Stomach (tissue), 9 donors: Measurements from ENCODE around the gene REN. TPM values are rescaled to one million over a fixed set of nuclear protein-coding genes. Genes with fewer than 3 reads are reported as not detected.

Experiments used
- DNase-seq, 2 donors: peaks; one replicate each; pipeline versions ENCODE4 v3.0.0 to v3.0.0-alpha.2; 2013 to 2019
- H3K27ac ChIP-seq, 5 donors: fragments of 200-600 bp in 4 of 5; sonication (generic) in 4 of 5; one replicate each; pipeline ENCODE4 v1.5.1; 2013 to 2019; ENCODE audit warnings: mild to moderate bottlenecking in 1 of 5, moderate library complexity in 1 of 5
- H3K27me3 ChIP-seq, 3 donors: fragments of 200-600 bp; sonication (generic); one replicate each; pipeline ENCODE4 v1.5.1; 2017 to 2019; ENCODE audit warnings: mixed run types in 1 of 3
- H3K36me3 ChIP-seq, 4 donors: fragments of 200-600 bp; sonication (generic); 1 replicate in 3 of 4; 2 replicates in 1 of 4; pipeline ENCODE4 v1.5.1; 2016 to 2019
- H3K4me1 ChIP-seq, 4 donors: fragments of 200-600 bp; sonication (generic); one replicate each; pipeline ENCODE4 v1.5.1; 2016 to 2019
- H3K4me3 ChIP-seq, 4 donors: fragments of 200-600 bp; sonication (generic) in 3 of 4; one replicate each; pipeline ENCODE4 v1.5.1; 2016 to 2019; ENCODE audit warnings: mild to moderate bottlenecking in 1 of 4
- H3K9me3 ChIP-seq, 4 donors: fragments of 200-600 bp; sonication (generic); one replicate each; pipeline ENCODE4 v1.5.1; 2016 to 2019
- CTCF ChIP-seq, 7 experiments: fragments of 450-650 bp in 4 of 7; fragments of 200-600 bp in 3 of 7; sonication (generic) in 3 of 7; IDR thresholded peaks; one replicate each; pipeline ENCODE4 v1.5.1; 2016 to 2019; ENCODE audit warnings: antibody characterized with exemption in 7 of 7, control low read depth in 2 of 7, mild to moderate bottlenecking in 1 of 7
- EP300 ChIP-seq: sonication (generic); formaldehyde crosslinking; IDR thresholded peaks from one replicate; pipeline ENCODE4 v1.6.1; 2017; ENCODE audit warnings: antibody characterized with exemption
- POLR2A ChIP-seq, 4 donors: fragments of 450-650 bp; IDR thresholded peaks; one replicate each; pipeline ENCODE4 v1.6.1; 2016; ENCODE audit warnings: antibody characterized with exemption in 4 of 4, control low read depth in 2 of 4, mild to moderate bottlenecking in 1 of 4, moderate library complexity in 1 of 4
- POLR2AphosphoS5 ChIP-seq, 3 donors: sonication (generic); formaldehyde crosslinking; IDR thresholded peaks; one replicate each; pipeline ENCODE4 v1.6.1; 2016; ENCODE audit warnings: antibody characterized with exemption in 3 of 3
- WGBS, 5 donors: extraction: QIAGEN DNeasy Blood & Tissue Kit in 3 of 5; methylation state at CpG; one replicate each; pipeline versions ENCODE4 v1.1.5 to v1.1.7; 2013 to 2018; 5-methylcytosine and 5-hydroxymethylcytosine counted together
- intact Hi-C: fragments of 100-400 bp; cut with DNase I; formaldehyde crosslinking; loops from one replicate; pipeline ENCODE4 v1.15.1; 2023; ENCODE audit warnings: low total_unique reads
- polyA plus RNA-seq, 3 donors: library from polyadenylated mRNA; stranded (reverse); fragments of 200-250 nt; gene quantifications; one replicate each; pipeline ENCODE4 v1.2.3, GENCODE V29; 2013
- total RNA-seq, 5 donors: library from RNA; depleted of rRNA; stranded (reverse); fragments of >200 nt; gene quantifications; one replicate each; pipeline versions ENCODE4 v1.1.0 to v1.2.3, GENCODE V29; 2014 to 2016
- donor health status: healthy with polysubstance abuse.
- donor health status: Bipolar disorder and iron deficiency.
- donor health status: healthy.

The REN gene
- total and polyA plus RNA-seq, 8 donors = 0.08 TPM; not detected in 7

- H3K27me3 ChIP-seq = no peaks in the 10 kb centered on the region
- WGBS, 5 donors = 57 to 70% (median 63%) methylated on average over 8 of the region's 8 CpGs
- DNase-seq = no peak
- peaks cover 21 to 54% (median 38%) of the 10 kb centered on the region in 4 donors for H3K4me1 ChIP-seq
- H3K9me3 ChIP-seq = no peaks in the 10 kb centered on the region
- peaks cover 13 to 52% (median 51%) of the 10 kb centered on the region in 4 donors for H3K36me3 ChIP-seq
- no peak for TF ChIP-seq EP300
- no peak for TF ChIP-seq CTCF (IDR thresholded peaks at IDR 0.05)
- TF ChIP-seq POLR2AphosphoS5 (IDR thresholded peaks at IDR 0.05) = no peak
- no peak for TF ChIP-seq POLR2A (IDR thresholded peaks at IDR 0.05)
- no peak overlapping the region for H3K4me3 ChIP-seq
- intact Hi-C loops = loop anchor here (5.0 kb wide), 3 partner anchors 49 to 264 kb away; partner anchors contain the start of gene SNRPE
- peak overlapping the region in 1 of 5 donors; percentile 67 for H3K27ac ChIP-seq
Observed at GRCh38 chr1:204126386-204126785, 39.8 kb downstream of the REN start.

DNA sequence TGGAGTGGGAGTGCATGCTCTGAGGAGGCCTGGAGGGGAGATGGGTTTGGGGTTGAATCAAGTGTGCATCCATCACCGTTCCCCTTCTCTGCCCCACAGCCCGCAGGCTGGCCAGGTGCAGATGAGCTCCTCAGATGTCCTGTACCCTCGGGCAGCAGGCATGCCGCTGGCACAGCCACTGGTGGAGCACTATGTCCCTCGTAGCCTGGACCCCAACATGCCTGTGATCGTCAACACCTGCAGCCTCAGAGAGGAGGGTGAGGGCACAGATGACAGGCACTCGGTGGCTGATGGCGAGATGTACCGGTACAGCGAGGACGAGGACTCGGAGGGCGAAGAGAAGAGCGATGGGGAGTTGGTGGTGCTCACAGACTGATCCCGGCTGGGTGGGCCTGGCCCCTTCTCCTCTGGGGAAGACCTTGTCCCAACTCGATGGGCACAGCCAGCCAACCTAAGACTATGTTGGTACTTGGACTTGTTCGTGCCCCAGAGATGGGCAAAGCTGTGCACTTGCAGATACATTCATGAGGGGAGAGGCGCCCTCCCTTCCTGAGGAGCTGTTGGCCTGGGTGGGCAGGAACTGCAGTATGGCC, 40.3 kb downstream of the REN start:
- intact Hi-C loops = loop anchor here (5.0 kb wide), 3 partner anchors 49 to 264 kb away; partner anchors contain the start of gene SNRPE
- H3K4me3 ChIP-seq = no peak overlapping the region
- WGBS, 5 donors = 88 to 93% (median 91%) methylated on average over 18 of the region's 18 CpGs
- no peaks in the 10 kb centered on the region for H3K9me3 ChIP-seq
- no peak for DNase-seq
- no peak overlapping the region for H3K27ac ChIP-seq
- peaks cover 13 to 57% (median 57%) of the 10 kb centered on the region in 4 donors for H3K36me3 ChIP-seq
- H3K4me1 ChIP-seq = peaks cover 21 to 48% (median 33%) of the 10 kb centered on the region in 4 donors
- no peaks in the 10 kb centered on the region for H3K27me3 ChIP-seq
- TF ChIP-seq POLR2AphosphoS5 (IDR thresholded peaks at IDR 0.05) = no peak
- no peak for TF ChIP-seq POLR2A (IDR thresholded peaks at IDR 0.05)
- no peak for TF ChIP-seq EP300
- TF ChIP-seq CTCF (IDR thresholded peaks at IDR 0.05) = no peak

- no peak for DNase-seq
- H3K36me3 ChIP-seq = peaks cover 16 to 69% (median 69%) of the 10 kb centered on the region in 4 donors
Observed at GRCh38 chr1:204124639-204125038, 41.5 kb downstream of the REN start.

GRCh38 chr1:204123376-204123775, 42.8 kb downstream of the REN start:
- H3K4me3 ChIP-seq = no peak overlapping the region
- 71 to 76% (median 74%) methylated on average over 4 to 9 of the region's 9 CpGs for WGBS, 5 donors
- intact Hi-C loops = no loop called here

More at GRCh38 chr1:204124639-204125038, 41.5 kb downstream of the REN start:
- Histone ChIP-seq H3K27ac (no peak overlapping the region), H3K9me3 (no peaks in the 10 kb centered on the region), H3K4me3 (no peak overlapping the region), H3K27me3 (no peaks in the 10 kb centered on the region), H3K4me1 (peaks cover 12 to 36% (median 26%) of the 10 kb centered on the region in 4 donors)
- intact Hi-C loops = loop anchor here (5.0 kb wide), 3 partner anchors 47 to 262 kb away; partner anchors contain the start of gene SNRPE
- TF ChIP-seq POLR2A (IDR thresholded peaks at IDR 0.05) = no peak
- no peak for TF ChIP-seq CTCF (IDR thresholded peaks at IDR 0.05)
- no peak for TF ChIP-seq POLR2AphosphoS5 (IDR thresholded peaks at IDR 0.05)
- no peak for TF ChIP-seq EP300
- 89 to 94% (median 92%) methylated on average over 22 of the region's 22 CpGs for WGBS, 5 donors

More at GRCh38 chr1:204123376-204123775, 42.8 kb downstream of the REN start:
- no peak for TF ChIP-seq EP300
- TF ChIP-seq POLR2AphosphoS5 (IDR thresholded peaks at IDR 0.05) = no peak
- TF ChIP-seq CTCF (IDR thresholded peaks at IDR 0.05) = peak in 1 of 7 experiments; percentile 31
- Histone ChIP-seq H3K4me1 (peaks cover 0 to 23% (median 15%) of the 10 kb centered on the region in 4 donors), H3K27ac (no peak overlapping the region), H3K9me3 (no peaks in the 10 kb centered on the region), H3K27me3 (no peaks in the 10 kb centered on the region), H3K36me3 (peaks cover 16 to 82% (median 82%) of the 10 kb centered on the region in 4 donors)
- DNase-seq = no peak
